GM12801 (cell line): ENCODE results near the gene BOLA3.

Experiments used
- CTCF ChIP-seq: IDR thresholded peaks from one replicate; pipeline ENCODE4 v1.5.1; 2011; ENCODE audit warnings: control low read depth; ENCODE audit not compliant: insufficient read length; ENCODE audit errors: extremely low read depth

The BOLA3 gene

GRCh38 chr2:74089816-74090745, 57.6 kb downstream of the BOLA3 start:
- no peak for TF ChIP-seq CTCF

GRCh38 chr2:74087696-74088095, 60.0 kb downstream of the BOLA3 start:
- TF ChIP-seq CTCF = no peak

GRCh38 chr2:74086021-74086420, 61.7 kb downstream of the BOLA3 start:
- no peak for TF ChIP-seq CTCF
